ENCODE results near the gene PCSK6.

Gene PCSK6

DNA sequence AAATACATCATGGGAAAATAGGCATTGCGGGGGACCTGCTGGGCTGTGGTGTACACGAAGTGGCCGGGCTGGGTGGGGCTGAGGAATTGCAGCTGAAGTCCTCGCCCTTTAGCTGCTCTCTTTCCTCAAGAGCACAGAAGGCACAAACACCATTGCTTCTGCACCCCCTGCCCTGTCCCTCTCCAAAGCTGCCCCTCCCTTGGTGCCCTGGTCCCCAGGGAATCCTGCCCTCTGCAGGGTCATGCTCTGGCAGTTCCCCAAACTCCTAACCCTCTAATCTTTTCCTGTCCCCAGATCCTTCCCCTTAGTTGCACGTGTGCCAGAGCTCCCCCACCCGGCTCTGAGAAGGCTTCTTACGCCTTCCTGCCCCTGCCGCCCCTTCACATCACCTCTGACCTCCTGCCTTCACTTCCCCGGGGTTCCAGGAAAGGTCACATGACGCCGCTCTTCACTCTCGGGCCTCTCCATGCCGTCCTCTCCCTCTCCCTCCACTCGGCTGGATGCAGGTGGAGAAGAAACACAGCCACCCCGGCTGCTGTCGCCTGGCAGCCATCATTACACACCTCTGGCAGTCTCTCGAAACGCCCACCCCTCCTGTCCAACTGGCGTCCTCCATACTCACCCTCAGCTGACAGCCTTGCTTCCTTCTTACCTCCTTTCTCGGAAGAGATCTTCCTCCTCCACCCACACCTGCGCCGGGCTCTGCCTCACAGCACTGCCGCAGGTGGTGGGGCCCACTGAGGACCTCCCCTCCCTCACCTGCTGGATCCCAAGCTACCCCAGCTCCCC is 6.9 kb upstream of the PCSK6 start:
- no peaks in the 10 kb centered on the region for H3K9me3 ChIP-seq (ENCODE audit: control insufficient read depth, insufficient read depth, low read length)
- no peak overlapping the region for H3K9ac ChIP-seq (ENCODE audit: low read depth, low read length)
- no peaks in the 10 kb centered on the region for H3K36me3 ChIP-seq (ENCODE audit: control insufficient read depth, insufficient read depth, low read length)
- H3K4me1 ChIP-seq (ENCODE audit: control insufficient read depth, insufficient read depth, low read length), result peaks cover 8% of the 10 kb centered on the region
- no peak overlapping the region for H3K4me3 ChIP-seq (ENCODE audit: low read depth, low read length)
- peaks cover 12% of the 10 kb centered on the region for H3K27me3 ChIP-seq (ENCODE audit: control insufficient read depth, insufficient read depth, low read length)

DNA sequence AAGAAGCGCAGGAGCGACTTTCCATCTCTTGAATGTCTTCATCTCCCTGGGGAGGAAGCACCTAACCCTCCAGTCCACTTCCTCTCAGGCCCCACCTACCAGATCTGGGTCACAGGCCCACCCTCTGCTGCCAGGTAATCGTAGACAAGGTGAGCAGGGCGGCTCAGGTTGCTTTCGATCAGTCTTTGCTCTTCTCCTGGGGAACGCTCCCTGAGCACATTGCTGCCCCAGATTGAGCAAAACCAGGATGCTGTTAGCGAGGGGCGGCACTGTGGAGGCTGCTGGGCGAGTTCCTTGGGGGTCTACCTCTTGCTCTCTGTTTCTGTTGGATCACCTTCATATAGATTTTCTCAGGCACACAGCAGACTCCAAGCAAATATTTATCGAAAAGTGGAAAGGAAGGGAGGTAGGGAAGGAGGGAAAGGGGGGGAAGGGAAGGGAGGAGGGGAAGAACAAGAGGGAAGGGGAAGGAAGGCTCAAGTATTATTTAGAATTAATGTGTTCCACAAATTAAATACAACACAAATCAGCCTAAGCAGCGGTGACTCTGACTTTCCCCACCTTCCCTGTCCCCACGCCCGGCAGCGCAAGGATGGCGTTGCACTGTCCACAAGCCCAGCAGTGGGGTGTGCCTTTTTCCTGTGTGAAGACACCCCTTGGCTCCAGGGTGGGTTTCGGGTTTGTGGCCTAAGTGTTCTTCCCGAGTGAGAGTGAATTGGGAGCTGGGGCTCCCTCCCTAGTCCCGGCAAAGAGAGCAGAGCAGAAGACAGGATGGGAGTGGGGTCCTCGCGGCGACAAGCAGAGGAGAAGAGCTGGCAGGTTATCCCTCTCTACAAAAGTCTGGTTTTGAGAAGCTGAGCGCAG is 6.1 kb upstream of the PCSK6 start:
- Histone ChIP-seq H3K27me3 (ENCODE audit: control insufficient read depth, insufficient read depth, low read length) (peaks cover 17% of the 10 kb centered on the region), H3K36me3 (ENCODE audit: control insufficient read depth, insufficient read depth, low read length) (no peaks in the 10 kb centered on the region), H3K9ac (ENCODE audit: low read depth, low read length) (no peak overlapping the region), H3K9me3 (ENCODE audit: control insufficient read depth, insufficient read depth, low read length) (no peaks in the 10 kb centered on the region), H3K4me1 (ENCODE audit: control insufficient read depth, insufficient read depth, low read length) (peaks cover 8% of the 10 kb centered on the region), H3K4me3 (ENCODE audit: low read depth, low read length) (no peak overlapping the region)

DNA sequence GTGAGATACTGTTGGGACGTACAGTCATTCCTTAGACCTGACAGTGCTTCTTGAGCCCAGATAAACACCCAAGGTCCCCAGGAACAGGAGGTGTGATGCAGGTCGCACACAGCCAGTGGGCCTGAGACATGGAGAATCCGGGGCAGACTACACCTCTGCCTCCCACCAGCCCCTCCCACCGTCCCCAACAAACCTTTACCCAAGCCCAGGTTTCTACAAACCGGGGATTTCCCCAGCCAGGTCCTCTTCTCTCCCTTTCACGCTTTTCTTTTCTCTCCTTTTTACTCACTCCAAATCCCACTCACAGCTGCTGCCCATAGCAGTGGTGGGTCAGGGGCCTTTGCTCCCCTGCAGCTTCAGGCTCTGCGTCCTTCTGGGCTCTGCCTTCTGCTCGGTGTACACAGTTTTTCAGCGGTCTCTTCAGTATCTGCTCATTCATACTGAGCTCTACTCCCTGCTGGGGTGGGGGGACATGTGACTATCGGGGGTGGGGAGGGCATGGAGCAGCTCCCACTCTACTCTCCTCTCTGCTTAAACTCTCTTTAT is 4.8 kb upstream of the PCSK6 start:
- H3K36me3 ChIP-seq (ENCODE audit: control insufficient read depth, insufficient read depth, low read length), result no peaks in the 10 kb centered on the region
- no peak overlapping the region for H3K9ac ChIP-seq (ENCODE audit: low read depth, low read length)
- no peaks in the 10 kb centered on the region for H3K9me3 ChIP-seq (ENCODE audit: control insufficient read depth, insufficient read depth, low read length)
- H3K27me3 ChIP-seq (ENCODE audit: control insufficient read depth, insufficient read depth, low read length), result peaks cover 20% of the 10 kb centered on the region
- H3K4me3 ChIP-seq (ENCODE audit: low read depth, low read length), result no peak overlapping the region
- H3K4me1 ChIP-seq (ENCODE audit: control insufficient read depth, insufficient read depth, low read length), result peaks cover 8% of the 10 kb centered on the region

DNA sequence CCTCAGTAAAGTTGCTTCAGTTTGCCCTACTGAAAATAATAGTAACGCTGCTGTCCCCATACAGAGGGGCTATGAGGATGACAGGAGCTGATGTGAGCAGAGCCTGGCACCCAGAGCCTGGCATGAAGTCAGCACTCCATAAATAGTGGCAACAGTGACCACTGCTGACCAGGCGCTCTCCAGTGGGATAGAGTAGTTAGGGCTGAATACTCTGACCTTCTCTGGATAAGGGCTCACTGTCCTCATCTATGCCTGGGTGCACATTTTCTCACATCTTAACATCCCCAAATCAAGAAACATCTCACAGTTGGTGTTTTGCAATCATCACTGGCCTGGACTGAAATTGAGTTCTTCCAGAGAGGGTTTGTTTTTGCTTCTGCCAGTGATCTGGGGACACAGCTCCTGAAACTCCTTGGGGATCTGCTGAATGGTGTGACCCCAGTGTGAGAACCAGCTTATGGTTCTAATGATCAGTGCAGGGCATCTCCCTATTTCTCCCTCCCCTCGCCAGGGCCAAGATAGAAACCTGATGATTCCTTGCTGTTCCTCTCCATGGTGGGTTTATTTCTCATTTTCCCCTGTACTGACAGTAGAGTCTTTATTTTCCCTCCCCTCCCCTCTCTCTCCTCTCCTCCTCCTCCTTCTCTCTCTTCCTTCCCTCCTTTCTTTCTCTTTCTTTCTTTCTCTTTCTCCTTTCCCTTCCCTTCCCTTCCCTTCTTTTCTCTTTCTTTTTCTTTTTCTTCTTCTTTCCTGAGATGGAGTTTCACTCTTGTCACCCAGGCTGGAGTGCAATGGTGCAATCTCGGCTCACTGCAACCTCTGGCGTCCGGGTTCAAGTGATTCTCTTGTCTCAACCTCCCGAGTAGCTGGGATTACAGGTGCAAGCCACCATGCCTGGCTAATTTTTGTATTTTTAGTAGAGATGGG is 3.5 kb upstream of the PCSK6 start:
- Histone ChIP-seq H3K4me1 (ENCODE audit: control insufficient read depth, insufficient read depth, low read length) (peaks cover 9% of the 10 kb centered on the region), H3K4me3 (ENCODE audit: low read depth, low read length) (no peak overlapping the region), H3K9ac (ENCODE audit: low read depth, low read length) (no peak overlapping the region), H3K27me3 (ENCODE audit: control insufficient read depth, insufficient read depth, low read length) (peaks cover 25% of the 10 kb centered on the region), H3K9me3 (ENCODE audit: control insufficient read depth, insufficient read depth, low read length) (no peaks in the 10 kb centered on the region), H3K36me3 (ENCODE audit: control insufficient read depth, insufficient read depth, low read length) (no peaks in the 10 kb centered on the region)

DNA sequence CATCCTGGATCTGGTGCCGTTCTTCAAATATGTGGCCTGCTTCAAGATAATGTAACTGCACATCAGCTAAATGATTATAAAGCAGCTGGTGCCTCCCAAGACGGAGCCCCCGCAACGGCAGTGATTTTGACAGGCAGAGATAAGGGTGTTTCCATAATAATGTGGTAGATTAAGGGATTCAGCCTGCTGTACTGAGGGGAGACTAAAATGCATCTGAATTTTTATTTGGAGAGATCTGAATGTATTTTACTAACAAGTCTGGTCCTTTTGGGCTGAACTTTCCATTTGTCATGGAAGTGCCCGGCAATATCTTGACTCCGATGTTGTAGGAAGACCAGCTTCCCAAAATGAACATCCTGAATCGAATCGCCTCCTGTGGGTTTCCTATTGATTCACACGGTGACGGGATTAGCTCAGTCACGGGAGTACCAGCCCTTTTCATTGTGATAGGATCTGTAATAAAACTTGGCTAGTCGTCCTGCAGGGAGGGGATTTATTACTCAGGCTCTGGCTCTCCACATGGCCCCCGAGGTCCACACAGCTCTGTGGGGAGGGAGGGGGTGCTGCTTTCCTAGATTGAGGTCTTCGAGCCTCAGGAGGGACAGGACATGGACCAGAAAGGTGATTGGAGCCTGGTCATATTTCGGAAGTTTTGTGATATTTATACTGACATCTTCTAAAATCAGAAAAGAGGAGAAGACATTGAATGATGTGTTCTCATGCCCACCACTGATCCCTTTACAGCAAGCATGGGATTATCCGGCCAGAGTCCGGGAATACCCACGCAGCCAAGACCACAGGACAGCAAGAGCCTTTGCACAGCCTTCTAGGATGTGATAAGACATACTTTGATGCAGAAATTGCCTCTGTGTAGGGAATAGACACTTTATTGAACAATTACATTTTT is 2.5 kb upstream of the PCSK6 start:
- H3K9me3 ChIP-seq (ENCODE audit: control insufficient read depth, insufficient read depth, low read length), result no peaks in the 10 kb centered on the region

DNA sequence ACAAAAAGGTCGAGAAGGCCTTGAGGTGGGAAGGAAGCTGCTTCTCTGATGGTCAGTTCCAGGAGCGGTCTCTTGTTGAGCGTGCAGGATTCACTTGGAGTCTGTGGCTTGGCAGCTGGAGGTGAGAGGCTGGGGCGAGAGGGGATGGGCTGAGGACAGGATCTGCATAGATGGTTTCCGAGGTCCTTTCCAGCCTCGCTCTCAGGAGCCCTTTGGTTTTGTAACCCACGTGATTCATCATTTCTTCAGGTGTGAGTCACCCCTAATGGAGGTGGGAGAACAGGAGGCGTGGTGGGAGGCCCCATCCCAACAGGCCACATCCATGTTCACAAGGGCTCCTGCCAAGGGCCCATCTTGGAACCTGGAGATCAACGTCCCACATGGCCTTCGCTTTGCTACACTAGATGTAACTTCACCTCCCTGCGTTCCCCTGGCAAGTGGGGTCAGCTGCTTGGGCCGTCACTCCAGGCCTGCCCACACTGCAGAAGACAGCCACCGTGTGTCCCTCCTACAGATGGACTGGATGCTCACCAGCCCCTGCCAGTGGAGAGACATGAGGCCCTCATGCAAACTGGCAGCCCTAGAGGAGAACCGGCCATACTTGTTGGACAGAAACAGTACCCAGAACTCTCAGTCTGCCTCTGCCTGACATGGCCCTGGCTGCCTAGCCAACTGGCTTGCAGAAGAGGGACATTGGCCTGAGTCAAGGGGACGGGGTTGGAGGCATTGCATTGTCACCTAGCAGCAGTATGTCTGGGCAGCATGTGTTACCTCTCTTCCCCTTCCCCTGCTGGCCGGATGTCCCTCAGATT is 1.6 kb upstream of the PCSK6 start:
- H3K36me3 ChIP-seq (ENCODE audit: control insufficient read depth, insufficient read depth, low read length), result no peaks in the 10 kb centered on the region
- H3K27me3 ChIP-seq (ENCODE audit: control insufficient read depth, insufficient read depth, low read length), result peaks cover 32% of the 10 kb centered on the region
- no peak overlapping the region for H3K9ac ChIP-seq (ENCODE audit: low read depth, low read length)
- H3K4me1 ChIP-seq (ENCODE audit: control insufficient read depth, insufficient read depth, low read length), result peaks cover 2% of the 10 kb centered on the region
- no peaks in the 10 kb centered on the region for H3K9me3 ChIP-seq (ENCODE audit: control insufficient read depth, insufficient read depth, low read length)
- no peak overlapping the region for H3K4me3 ChIP-seq (ENCODE audit: low read depth, low read length)

More for the DNA sequence above, 2.5 kb upstream of the PCSK6 start:
- H3K36me3 ChIP-seq (ENCODE audit: control insufficient read depth, insufficient read depth, low read length), result no peaks in the 10 kb centered on the region
- no peak overlapping the region for H3K4me3 ChIP-seq (ENCODE audit: low read depth, low read length)
- H3K4me1 ChIP-seq (ENCODE audit: control insufficient read depth, insufficient read depth, low read length), result peaks cover 8% of the 10 kb centered on the region
- H3K9ac ChIP-seq (ENCODE audit: low read depth, low read length), result no peak overlapping the region
- peaks cover 35% of the 10 kb centered on the region for H3K27me3 ChIP-seq (ENCODE audit: control insufficient read depth, insufficient read depth, low read length)

DNA sequence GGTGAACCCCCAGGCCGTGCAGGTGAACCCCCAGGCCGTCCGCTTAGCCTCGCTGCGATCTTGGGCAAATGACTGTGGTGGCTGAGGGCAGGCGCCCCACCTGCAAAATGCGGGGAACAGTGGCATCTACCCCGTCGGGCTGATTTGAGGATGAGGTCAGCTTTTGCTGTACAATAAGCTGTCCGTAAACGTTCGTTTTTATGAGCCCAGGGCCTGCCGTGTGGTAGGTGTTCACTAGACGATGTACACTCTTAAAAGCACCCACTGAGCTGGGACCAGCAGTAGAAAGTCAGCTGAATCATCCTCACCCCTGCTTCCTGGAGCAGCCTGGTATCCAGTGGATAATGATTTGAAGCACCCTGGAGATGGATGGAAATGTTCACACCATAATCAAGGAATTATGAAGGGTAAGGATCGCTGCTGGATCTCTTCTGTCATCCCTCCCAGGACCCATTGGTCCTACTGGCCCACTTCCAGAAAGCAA is 943 bp upstream of the PCSK6 start:
- Histone ChIP-seq H3K4me1 (ENCODE audit: control insufficient read depth, insufficient read depth, low read length) (peaks cover 2% of the 10 kb centered on the region), H3K9me3 (ENCODE audit: control insufficient read depth, insufficient read depth, low read length) (no peaks in the 10 kb centered on the region), H3K36me3 (ENCODE audit: control insufficient read depth, insufficient read depth, low read length) (no peaks in the 10 kb centered on the region), H3K4me3 (ENCODE audit: low read depth, low read length) (no peak overlapping the region), H3K9ac (ENCODE audit: low read depth, low read length) (no peak overlapping the region), H3K27me3 (ENCODE audit: control insufficient read depth, insufficient read depth, low read length) (peaks cover 30% of the 10 kb centered on the region)

DNA sequence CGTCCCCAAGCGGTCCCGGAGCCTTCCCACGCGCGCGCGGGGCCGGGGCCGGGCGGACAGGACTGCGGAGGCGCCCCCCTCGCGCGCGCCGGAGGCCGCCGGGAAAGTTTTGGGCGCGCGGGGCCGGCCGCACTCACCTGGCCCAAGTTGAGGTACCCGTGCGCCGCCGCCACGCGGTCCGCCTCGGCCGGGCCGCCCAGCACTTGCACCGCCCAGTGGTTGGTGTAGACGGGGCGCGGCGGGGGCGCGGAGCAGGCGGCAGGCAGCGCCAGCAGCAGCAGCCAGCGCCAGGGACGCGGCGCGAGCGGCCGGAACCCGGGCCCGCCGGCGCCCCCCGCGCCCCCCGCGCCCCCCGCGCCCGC is 289 bp downstream of the PCSK6 start:
- no peaks in the 10 kb centered on the region for H3K9me3 ChIP-seq (ENCODE audit: control insufficient read depth, insufficient read depth, low read length)
- H3K4me1 ChIP-seq (ENCODE audit: control insufficient read depth, insufficient read depth, low read length), result peaks cover 2% of the 10 kb centered on the region
- H3K4me3 ChIP-seq (ENCODE audit: low read depth, low read length), result no peak overlapping the region
- no peaks in the 10 kb centered on the region for H3K36me3 ChIP-seq (ENCODE audit: control insufficient read depth, insufficient read depth, low read length)
- H3K27me3 ChIP-seq (ENCODE audit: control insufficient read depth, insufficient read depth, low read length), result peaks cover 30% of the 10 kb centered on the region
- no peak overlapping the region for H3K9ac ChIP-seq (ENCODE audit: low read depth, low read length)

DNA sequence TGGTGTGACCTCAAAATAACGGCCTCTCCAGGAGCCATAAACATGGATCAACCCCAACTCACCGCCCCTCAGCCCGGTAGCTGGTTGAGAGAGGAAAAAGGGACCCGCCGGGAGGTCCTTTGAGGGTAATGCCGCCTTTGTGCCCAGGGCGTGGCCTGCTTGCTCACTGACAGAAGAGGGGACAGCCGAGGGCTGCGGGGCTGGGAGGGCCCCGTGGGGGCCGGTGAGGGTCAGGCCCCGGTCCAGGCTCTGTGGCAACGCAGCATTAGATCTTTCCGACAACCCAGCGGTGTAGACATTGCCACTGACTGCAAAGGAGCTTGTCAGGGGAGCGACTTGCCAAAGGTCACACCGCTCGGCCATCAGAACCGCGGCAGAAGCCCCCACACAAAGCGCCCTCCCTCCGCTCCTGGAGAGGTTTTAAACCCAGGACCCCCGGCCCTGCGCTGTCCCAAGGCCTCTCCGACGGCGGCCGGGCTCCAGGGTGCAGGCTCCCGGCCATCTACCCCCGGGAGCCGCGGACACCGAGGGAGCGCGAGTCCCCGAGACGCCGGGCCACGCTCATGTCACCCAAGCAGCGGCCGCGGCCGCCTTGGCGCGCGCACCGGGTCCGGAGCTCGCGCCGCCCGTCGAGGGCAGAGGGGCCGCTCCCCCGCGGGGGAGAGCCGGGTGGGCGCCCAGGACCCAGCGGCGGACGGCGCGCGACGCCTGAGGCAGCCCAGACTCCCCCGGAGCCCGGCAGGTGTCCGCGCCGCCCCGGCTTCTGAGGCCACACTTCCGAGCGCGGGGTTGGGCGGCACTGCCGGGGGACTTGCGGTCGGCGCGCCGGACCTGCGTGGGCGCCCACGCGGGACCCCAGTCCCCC is 975 bp downstream of the PCSK6 start:
- Histone ChIP-seq H3K9ac (ENCODE audit: low read depth, low read length) (no peak overlapping the region), H3K27me3 (ENCODE audit: control insufficient read depth, insufficient read depth, low read length) (peaks cover 30% of the 10 kb centered on the region), H3K9me3 (ENCODE audit: control insufficient read depth, insufficient read depth, low read length) (no peaks in the 10 kb centered on the region), H3K4me1 (ENCODE audit: control insufficient read depth, insufficient read depth, low read length) (peaks cover 2% of the 10 kb centered on the region), H3K4me3 (ENCODE audit: low read depth, low read length) (peak overlapping the region; percentile 53), H3K36me3 (ENCODE audit: control insufficient read depth, insufficient read depth, low read length) (no peaks in the 10 kb centered on the region)

Measured in iPS-15b (cell line).